MCF 10A (cell line): Measurements from ENCODE around the gene GMPPA. TPM values are rescaled to one million over a fixed set of nuclear protein-coding genes. Genes with fewer than 3 reads are reported as not detected.

Source experiments
- BruUV-seq: library from RNA; stranded (reverse); fragments of 400-500 nt; replicated peaks from 2 replicates; lab custom pipeline; 2021; lab: Mats Ljungman, UMichigan
- CTCF ChIA-PET: fragments of 300-600 bp; sonication (Branson Sonifier 250); formaldehyde crosslinking; extraction: SDS; loops from one replicate; lab custom pipeline; 2021; ENCODE audit warnings: antibody characterized with exemption, inconsistent platforms; lab: Yijun Ruan, JAX
- POLR2A ChIA-PET: fragments of 300-600, 350-650 bp; sonication (Branson Sonifier 250); formaldehyde crosslinking; extraction: SDS; loops from one replicate; lab custom pipeline; 2020; ENCODE audit warnings: antibody characterized with exemption, inconsistent platforms; lab: Yijun Ruan, JAX
- DNase-seq: peaks from one replicate; pipeline ENCODE4 v3.0.0-alpha.2; 2018; ENCODE audit not compliant: unreplicated experiment
- H3K27ac Mint-ChIP-seq: one replicate; pipeline ENCODE4 v1.8.0; 2022; ENCODE audit warnings: mild to moderate bottlenecking, low read depth, mixed read lengths; ENCODE audit not compliant: unreplicated experiment
- H3K27me3 Mint-ChIP-seq: one replicate; pipeline ENCODE4 v1.8.0; 2022; ENCODE audit warnings: mixed read lengths; ENCODE audit not compliant: insufficient read depth, unreplicated experiment
- H3K36me3 Mint-ChIP-seq: one replicate; pipeline ENCODE4 v1.8.0; 2022; ENCODE audit warnings: mild to moderate bottlenecking, moderate library complexity, mixed read lengths; ENCODE audit not compliant: insufficient read depth, unreplicated experiment
- H3K4me1 Mint-ChIP-seq: one replicate; pipeline ENCODE4 v1.8.0; 2022; ENCODE audit warnings: mixed read lengths; ENCODE audit not compliant: insufficient read depth, unreplicated experiment
- H3K4me3 Mint-ChIP-seq: one replicate; pipeline ENCODE4 v1.8.0; 2022; ENCODE audit warnings: mild to moderate bottlenecking, moderate library complexity, mixed read lengths; ENCODE audit not compliant: unreplicated experiment
- H3K9me3 Mint-ChIP-seq: one replicate; pipeline ENCODE4 v1.8.0; 2022; ENCODE audit warnings: mixed read lengths; ENCODE audit not compliant: unreplicated experiment
- intact Hi-C: fragments of 100-400 bp; cut with micrococcal nuclease; formaldehyde crosslinking; loops from 2 replicates; pipeline ENCODE4 v1.14.1; 2022
- microRNA-seq: library from miRNA; unstranded; fragments of <30 nt; microRNA quantifications from one replicate; pipeline ENCODE4 v1.2.0, GENCODE V29; 2022
- total RNA-seq: library from RNA; stranded (reverse); gene quantifications from 2 replicates; pipeline ENCODE4 v1.2.3, GENCODE V29; 2022
- TF ChIP-seq, protein P1 (sequence below): fragments of 200-600 bp; IDR thresholded peaks from one replicate; pipeline ENCODE4 v1.8.0; 2022; ENCODE audit warnings: antibody characterized with exemption, mild to moderate bottlenecking; ENCODE audit not compliant: unreplicated experiment

GMPPA gene
- total RNA-seq, 1 experiment from 2014 or later = 70.7 TPM

DNA sequence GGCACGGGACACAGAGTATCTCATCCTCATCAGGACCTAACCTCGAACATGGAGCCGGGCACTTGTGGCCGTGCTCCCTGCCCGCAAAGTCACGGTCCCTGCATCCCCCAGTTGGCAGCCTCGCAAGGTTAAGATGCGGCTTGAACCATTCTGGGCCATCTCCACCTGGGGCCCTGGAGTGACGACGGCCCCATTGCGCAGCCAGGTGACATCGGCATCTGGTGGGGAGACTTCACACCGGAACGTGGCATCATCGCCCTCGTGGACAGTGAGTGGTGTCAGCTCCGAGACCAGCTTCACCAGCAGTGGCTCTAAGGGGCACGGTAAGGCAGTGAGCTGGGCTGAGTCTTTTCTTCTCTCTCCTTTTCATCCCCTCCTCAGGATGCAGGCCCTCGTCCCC lies 57.7 kb downstream of the GMPPA start:
- no TSS peak for BruUV-seq
- H3K27me3 Mint-ChIP-seq = no peaks in the 10 kb centered on the region
- no peak overlapping the region for H3K27ac Mint-ChIP-seq
- H3K36me3 Mint-ChIP-seq = no peaks in the 10 kb centered on the region
- ChIA-PET CTCF (no interaction called here), POLR2A (interaction anchor here (0.6 to 1.5 kb wide), 3 partner anchors 14 to 661 kb away, joined by 3 to 6 read pairs (median 3); partner anchors contain the start of gene OBSL1)
- H3K4me1 Mint-ChIP-seq = no peaks in the 10 kb centered on the region
- intact Hi-C loops = no loop called here
- H3K4me3 Mint-ChIP-seq = no peak overlapping the region
- DNase-seq = no peak
- TF ChIP-seq, protein P1, sequence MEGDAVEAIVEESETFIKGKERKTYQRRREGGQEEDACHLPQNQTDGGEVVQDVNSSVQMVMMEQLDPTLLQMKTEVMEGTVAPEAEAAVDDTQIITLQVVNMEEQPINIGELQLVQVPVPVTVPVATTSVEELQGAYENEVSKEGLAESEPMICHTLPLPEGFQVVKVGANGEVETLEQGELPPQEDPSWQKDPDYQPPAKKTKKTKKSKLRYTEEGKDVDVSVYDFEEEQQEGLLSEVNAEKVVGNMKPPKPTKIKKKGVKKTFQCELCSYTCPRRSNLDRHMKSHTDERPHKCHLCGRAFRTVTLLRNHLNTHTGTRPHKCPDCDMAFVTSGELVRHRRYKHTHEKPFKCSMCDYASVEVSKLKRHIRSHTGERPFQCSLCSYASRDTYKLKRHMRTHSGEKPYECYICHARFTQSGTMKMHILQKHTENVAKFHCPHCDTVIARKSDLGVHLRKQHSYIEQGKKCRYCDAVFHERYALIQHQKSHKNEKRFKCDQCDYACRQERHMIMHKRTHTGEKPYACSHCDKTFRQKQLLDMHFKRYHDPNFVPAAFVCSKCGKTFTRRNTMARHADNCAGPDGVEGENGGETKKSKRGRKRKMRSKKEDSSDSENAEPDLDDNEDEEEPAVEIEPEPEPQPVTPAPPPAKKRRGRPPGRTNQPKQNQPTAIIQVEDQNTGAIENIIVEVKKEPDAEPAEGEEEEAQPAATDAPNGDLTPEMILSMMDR = no peak
- no peaks in the 10 kb centered on the region for H3K9me3 Mint-ChIP-seq

Small RNA genes within 50 kb of the gene (microRNA-seq; reads per million reads assigned to microRNA genes)
- gene MIR3132 = not detected

Other genes with a start within 250 kb of the GMPPA start
- gene TUBA4B, start 245.6 kb upstream of the GMPPA start, total RNA-seq = not detected in 2 replicates
- 37.2 and 80.5 TPM in 2 replicates for gene TUBA4A, start 245.0 kb upstream of the GMPPA start, total RNA-seq
- 58.2 and 59.8 TPM in 2 replicates for gene DNAJB2, start 219.5 kb upstream of the GMPPA start, total RNA-seq
- gene PTPRN, start 189.5 kb upstream of the GMPPA start, total RNA-seq = not detected in 2 replicates
- gene RESP18, start 166.1 kb upstream of the GMPPA start, total RNA-seq = not detected in 2 replicates
- 81.3 and 81.5 TPM in 2 replicates for gene DNPEP, start 111.0 kb upstream of the GMPPA start, total RNA-seq
- not detected in 2 replicates for gene DES, start 80.5 kb upstream of the GMPPA start, total RNA-seq
- gene SPEG, start 64.0 kb upstream of the GMPPA start, total RNA-seq = 23.3 and 25.7 TPM in 2 replicates
- gene ASIC4, start 15.6 kb downstream of the GMPPA start, total RNA-seq = 0.17 TPM in 1 of 2 replicates, not detected in the other
- gene CHPF, start 44.9 kb downstream of the GMPPA start, total RNA-seq = 81.2 and 105 TPM in 2 replicates
- gene TMEM198, start 45.1 kb downstream of the GMPPA start, total RNA-seq = 5.3 and 6.3 TPM in 2 replicates
- gene OBSL1, start 72.6 kb downstream of the GMPPA start, total RNA-seq = 29.0 and 29.8 TPM in 2 replicates
- 1.2 and 2.2 TPM in 2 replicates for gene INHA, start 73.4 kb downstream of the GMPPA start, total RNA-seq
- gene STK11IP, start 99.0 kb downstream of the GMPPA start, total RNA-seq = 24.2 and 26.5 TPM in 2 replicates
- gene SLC4A3, start 128.7 kb downstream of the GMPPA start, total RNA-seq = 4.2 and 4.7 TPM in 2 replicates